Activated naive CD4-positive, alpha-beta T cell treated with anti-CD3 and anti-CD28 coated beads for 36 hours (primary cell): ENCODE measurements around the gene DCLK3. TPM values are rescaled to one million over a fixed set of nuclear protein-coding genes. Genes with fewer than 3 reads are reported as not detected.

ENCODE experiments used
- total RNA-seq, 2 experiments: library from RNA; stranded (reverse); gene quantifications; one replicate each; pipeline ENCODE4 v1.2.3, GENCODE V29; 2021

DCLK3 gene
- total RNA-seq, 2 experiments from 2014 or later = not detected

Other genes with a start within 250 kb of the DCLK3 start
- 10 to 100 TPM; 10.9 to 11.0 TPM for gene TRANK1, start 180.5 kb upstream of the DCLK3 start, total RNA-seq
- 10 to 100 TPM; 10.8 to 13.1 TPM for gene EPM2AIP1, start 228.6 kb upstream of the DCLK3 start, total RNA-seq
- gene MLH1, start 229.0 kb upstream of the DCLK3 start, total RNA-seq = 10 to 100 TPM; 86.6 to 95.3 TPM